ENCODE measurements around the gene SSBP3. TPM values are rescaled to one million over a fixed set of nuclear protein-coding genes. Genes with fewer than 3 reads are reported as not detected.

SSBP3 gene
- total and polyA plus RNA-seq, 2 of the 13 experiments (the other 11 are each of a cell fraction or from before 2014, with no cell fraction given), result 8.5 to 17.6 TPM

GRCh38 chr1:54380290-54380882 lies 25.8 kb downstream of the SSBP3 start:
- H3K27me3 ChIP-seq (ENCODE audit: control insufficient read depth in 1 of 2, insufficient read depth in 2 of 2, low read length in 2 of 2), result no peaks in the 10 kb centered on the region
- no TSS peak for BruUV-seq (replicated peaks)
- H3K27ac ChIP-seq (ENCODE audit: extremely low read length, insufficient read depth, low read length), result no peak overlapping the region
- H4K20me1 ChIP-seq (ENCODE audit: insufficient read depth, low read length), result no peaks in the 10 kb centered on the region; the same call in 1 of the 2 replicates
- peaks cover 53% of the 10 kb centered on the region for H3K4me1 ChIP-seq (ENCODE audit: insufficient read depth, low read length)
- 92% methylated on average over 15 of the region's 15 CpGs for WGBS (ENCODE audit: low lambda C conversion rate)
- no peak overlapping the region for H3K4me3 ChIP-seq (replicated peaks in 1 of 3; ENCODE audit: insufficient read depth in 1 of 3, low read depth in 2 of 3, low read length in 3 of 3)
- in situ Hi-C loops (cut with HindIII; ENCODE audit: extremely low pct_ligation_motif_present, low pct_unique_long_range_greater_than_20kb), result no loop called here
- FAIRE-seq (no peak), DNase-seq (ENCODE audit: low spot score) (no peak), ATAC-seq (no peak)
- H3K36me3 ChIP-seq (replicated peaks in 1 of 2; ENCODE audit: control insufficient read depth in 1 of 2, insufficient read depth in 2 of 2, low read length in 2 of 2), result peaks cover 3 to 6% of the 10 kb centered on the region in 2 experiments; a peak in 4 of 5 replicates
- H3K9ac ChIP-seq (ENCODE audit: insufficient read depth, low read depth, low read length), result no peak overlapping the region
- no peak overlapping the region for H2AFZ ChIP-seq (ENCODE audit: low read length)
- H3K79me2 ChIP-seq (ENCODE audit: insufficient read depth, low read length), result peaks cover 7% of the 10 kb centered on the region
- TF ChIP-seq MAFK (conservative IDR thresholded peaks at IDR 0.05 in 1 of 2, IDR thresholded peaks at IDR 0.05 in 1 of 2; ENCODE audit: low read length in 2 of 2) (peak; percentile 38 to 56), MAFF (IDR thresholded peaks at IDR 0.05; ENCODE audit: low read depth, low read length) (0 out of 2 replicates have a peak, but pooled peaks have one; percentile 11)
- TF ChIP-seq, protein P1, sequence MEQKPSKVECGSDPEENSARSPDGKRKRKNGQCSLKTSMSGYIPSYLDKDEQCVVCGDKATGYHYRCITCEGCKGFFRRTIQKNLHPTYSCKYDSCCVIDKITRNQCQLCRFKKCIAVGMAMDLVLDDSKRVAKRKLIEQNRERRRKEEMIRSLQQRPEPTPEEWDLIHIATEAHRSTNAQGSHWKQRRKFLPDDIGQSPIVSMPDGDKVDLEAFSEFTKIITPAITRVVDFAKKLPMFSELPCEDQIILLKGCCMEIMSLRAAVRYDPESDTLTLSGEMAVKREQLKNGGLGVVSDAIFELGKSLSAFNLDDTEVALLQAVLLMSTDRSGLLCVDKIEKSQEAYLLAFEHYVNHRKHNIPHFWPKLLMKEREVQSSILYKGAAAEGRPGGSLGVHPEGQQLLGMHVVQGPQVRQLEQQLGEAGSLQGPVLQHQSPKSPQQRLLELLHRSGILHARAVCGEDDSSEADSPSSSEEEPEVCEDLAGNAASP (CRISPR knock-in tag; IDR thresholded peaks at IDR 0.05; ENCODE audit: borderline replicate concordance), result no peak
- intact Hi-C loops (cut with micrococcal nuclease; ENCODE audit: unreplicated experiment), result no loop called here
- H3K4me2 ChIP-seq (ENCODE audit: low read depth, low read length), result no peak overlapping the region
- ChIA-PET POLR2A (no interaction called here), CTCF (ENCODE audit: low intra/inter-chr PET ratio, low total read pairs) (no interaction called here)
- no peaks in the 10 kb centered on the region for H3K9me3 ChIP-seq (ENCODE audit: low read length)

DNA sequence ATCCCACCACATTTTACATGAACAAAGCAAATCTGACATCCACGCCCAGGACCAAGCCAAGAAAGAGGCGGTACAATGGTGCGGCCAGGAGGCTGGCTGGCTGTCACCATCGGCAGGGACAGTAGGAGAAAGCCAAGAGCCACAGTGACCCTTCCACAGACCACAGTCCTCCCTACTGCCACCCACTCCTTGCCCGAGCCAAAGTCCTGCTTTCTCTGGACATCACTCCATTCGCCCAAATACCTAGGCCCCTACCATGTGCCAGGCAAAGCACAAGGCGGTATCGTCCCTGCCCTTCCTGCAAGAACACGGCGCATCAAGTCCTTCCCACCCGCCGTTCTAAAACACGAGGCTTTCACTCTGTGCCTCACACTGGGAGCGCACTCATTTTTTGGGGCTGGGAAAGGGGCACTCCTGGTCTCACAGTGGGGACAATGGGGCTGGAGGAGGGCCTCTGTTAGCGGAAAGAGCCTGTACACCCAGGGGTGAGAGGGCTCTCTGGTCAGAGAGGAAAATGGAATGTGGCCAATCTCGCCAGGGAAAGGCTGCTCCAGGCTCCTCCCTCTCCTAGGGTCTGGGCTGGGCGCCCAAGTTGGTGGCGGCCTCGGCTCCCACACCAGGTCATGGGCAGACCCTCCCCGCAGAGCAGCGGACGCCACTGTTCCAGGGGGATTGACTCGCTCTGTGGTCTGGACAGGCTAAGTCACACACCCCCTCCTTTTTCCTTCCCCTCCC lies 26.5 kb downstream of the SSBP3 start:
- Histone ChIP-seq H3K79me2 (ENCODE audit: insufficient read depth, low read length) (peaks cover 7% of the 10 kb centered on the region), H3K27me3 (ENCODE audit: control insufficient read depth in 1 of 2, insufficient read depth in 2 of 2, low read length in 2 of 2) (no peaks in the 10 kb centered on the region), H2AFZ (ENCODE audit: low read length) (no peak overlapping the region), H3K4me2 (ENCODE audit: low read depth, low read length) (no peak overlapping the region), H3K27ac (ENCODE audit: extremely low read length, insufficient read depth, low read length) (no peak overlapping the region), H3K36me3 (replicated peaks in 1 of 2; ENCODE audit: control insufficient read depth in 1 of 2, insufficient read depth in 2 of 2, low read length in 2 of 2) (peaks cover 3 to 6% of the 10 kb centered on the region in 2 experiments; a peak in 4 of 5 replicates), H3K9me3 (ENCODE audit: low read length) (no peaks in the 10 kb centered on the region), H4K20me1 (ENCODE audit: insufficient read depth, low read length) (no peaks in the 10 kb centered on the region; the same call in none of the 2 replicates), H3K9ac (ENCODE audit: insufficient read depth, low read depth, low read length) (no peak overlapping the region), H3K4me1 (ENCODE audit: insufficient read depth, low read length) (peaks cover 47% of the 10 kb centered on the region), H3K4me3 (replicated peaks in 1 of 3; ENCODE audit: insufficient read depth in 1 of 3, low read depth in 2 of 3, low read length in 3 of 3) (no peak overlapping the region)
- FAIRE-seq (no peak), DNase-seq (ENCODE audit: low spot score) (no peak), ATAC-seq (no peak)
- BruUV-seq (replicated peaks), result no TSS peak
- POLR2A ChIA-PET, result no interaction called here
- CTCF ChIA-PET (ENCODE audit: low intra/inter-chr PET ratio, low total read pairs), result no interaction called here
- in situ Hi-C loops (cut with HindIII; ENCODE audit: extremely low pct_ligation_motif_present, low pct_unique_long_range_greater_than_20kb), result no loop called here
- WGBS (ENCODE audit: low lambda C conversion rate), result 98% methylated on average over 16 of the region's 23 CpGs
- intact Hi-C loops (cut with micrococcal nuclease; ENCODE audit: unreplicated experiment), result no loop called here
- TF ChIP-seq ZFP41 (CRISPR knock-in tag; IDR thresholded peaks at IDR 0.05; ENCODE audit: borderline replicate concordance), result no peak
- TF ChIP-seq ARNT (IDR thresholded peaks at IDR 0.05), result no peak
- TF ChIP-seq BRD4 (CRISPR knock-in tag; IDR thresholded peaks at IDR 0.05), result no peak
- TF ChIP-seq ZNF431 (CRISPR knock-in tag; IDR thresholded peaks at IDR 0.05; ENCODE audit: borderline replicate concordance, low read depth), result no peak
- TF ChIP-seq, protein P2, sequence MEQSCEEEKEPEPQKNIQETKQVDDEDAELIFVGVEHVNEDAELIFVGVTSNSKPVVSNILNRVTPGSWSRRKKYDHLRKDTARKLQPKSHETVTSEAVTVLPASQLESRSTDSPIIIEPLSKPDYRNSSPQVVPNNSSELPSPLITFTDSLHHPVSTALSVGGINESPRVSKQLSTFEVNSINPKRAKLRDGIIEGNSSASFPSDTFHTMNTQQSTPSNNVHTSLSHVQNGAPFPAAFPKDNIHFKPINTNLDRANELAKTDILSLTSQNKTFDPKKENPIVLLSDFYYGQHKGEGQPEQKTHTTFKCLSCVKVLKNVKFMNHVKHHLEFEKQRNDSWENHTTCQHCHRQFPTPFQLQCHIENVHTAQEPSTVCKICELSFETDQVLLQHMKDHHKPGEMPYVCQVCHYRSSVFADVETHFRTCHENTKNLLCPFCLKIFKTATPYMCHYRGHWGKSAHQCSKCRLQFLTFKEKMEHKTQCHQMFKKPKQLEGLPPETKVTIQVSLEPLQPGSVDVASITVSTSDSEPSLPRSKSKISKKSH (CRISPR knock-in tag; IDR thresholded peaks at IDR 0.05; ENCODE audit: borderline replicate concordance), result no peak
- TF ChIP-seq ZNF326 (CRISPR knock-in tag; IDR thresholded peaks at IDR 0.05; ENCODE audit: borderline replicate concordance), result no peak
- no peak for TF ChIP-seq RAD21 (CRISPR knock-in tag; IDR thresholded peaks at IDR 0.05)
- no peak for TF ChIP-seq ZNF34 (CRISPR knock-in tag; IDR thresholded peaks at IDR 0.05; ENCODE audit: borderline replicate concordance)
- no peak for TF ChIP-seq FOXK2 (IDR thresholded peaks at IDR 0.05)
- no peak for TF ChIP-seq ZNF3 (CRISPR knock-in tag; IDR thresholded peaks at IDR 0.05)
- no peak for TF ChIP-seq TFDP1 (CRISPR knock-in tag; IDR thresholded peaks at IDR 0.05; ENCODE audit: borderline replicate concordance)
